ENCODE data around the gene DMD.

GRCh38 chrX:31337332-31337731, 1874.0 kb downstream of the DMD start:
- no peak for TF ChIP-seq CTCF (IDR thresholded peaks at IDR 0.05)
- TF ChIP-seq EP300 (IDR thresholded peaks at IDR 0.05), result no peak
- no peak for TF ChIP-seq POLR2A (IDR thresholded peaks at IDR 0.05)
